ENCODE results near the gene MMP15. TPM values are rescaled to one million over a fixed set of nuclear protein-coding genes. Genes with fewer than 3 reads are reported as not detected.

MMP15 gene
- total RNA-seq, 1 experiment from 2014 or later: 58.2 TPM

Other genes starting within 250 kb of the MMP15 start
- 15.9 and 20.4 TPM in 2 replicates for gene KIFC3, start 223.3 kb upstream of the MMP15 start, total RNA-seq (2014; rRNA removed; shearing (Covaris generic))
- gene CNGB1, start 54.6 kb upstream of the MMP15 start, total RNA-seq (2014; rRNA removed; shearing (Covaris generic)): not detected in 2 replicates
- gene ZNF319, start 25.1 kb upstream of the MMP15 start, total RNA-seq (2014; rRNA removed; shearing (Covaris generic)): 3.1 and 3.4 TPM in 2 replicates
- 20.0 and 23.9 TPM in 2 replicates for gene USB1, start 24.3 kb upstream of the MMP15 start, total RNA-seq (2014; rRNA removed; shearing (Covaris generic))
- gene CFAP20, start 103.6 kb downstream of the MMP15 start, total RNA-seq (2014; rRNA removed; shearing (Covaris generic)): 56.9 and 67.0 TPM in 2 replicates
- 25.7 and 37.2 TPM in 2 replicates for gene CSNK2A2, start 172.4 kb downstream of the MMP15 start, total RNA-seq (2014; rRNA removed; shearing (Covaris generic))